Right atrium auricular region (tissue), 2 donors: ENCODE data around the gene INPP5D. TPM values are rescaled to one million over a fixed set of nuclear protein-coding genes. Genes with fewer than 3 reads are reported as not detected.

Experiments
- DNase-seq: peaks from one replicate; pipeline ENCODE4 v3.0.0-alpha.2; 2019; ENCODE audit warnings: low spot score
- H3K27ac ChIP-seq, 2 donors: fragments of 200-600 bp; sonication (generic); 1 replicate in 1 of 2; 2 replicates in 1 of 2; pipeline ENCODE4 v1.5.1; 2016 to 2019
- H3K27me3 ChIP-seq, 2 donors: fragments of 200-600 bp; sonication (generic); one replicate each; pipeline versions ENCODE4 v1.5.1 to v1.6.0; 2017 to 2019
- H3K36me3 ChIP-seq: fragments of 200-600 bp; sonication (generic); one replicate; pipeline ENCODE4 v1.5.1; 2016
- H3K4me1 ChIP-seq, 2 donors: fragments of 200-600 bp; sonication (generic); one replicate each; pipeline versions ENCODE4 v1.5.1 to v1.6.0; 2017 to 2019
- H3K4me3 ChIP-seq, 2 donors: fragments of 200-600 bp; sonication (generic); 1 replicate in 1 of 2; 2 replicates in 1 of 2; pipeline ENCODE4 v1.5.1; 2017 to 2019; ENCODE audit warnings: mild to moderate bottlenecking in 1 of 2, moderate library complexity in 1 of 2
- H3K9me3 ChIP-seq, 2 donors: fragments of 200-600 bp; sonication (generic); one replicate each; pipeline ENCODE4 v1.5.1; 2019
- total RNA-seq, 2 donors: library from RNA; depleted of rRNA; stranded (reverse); fragments of >200 nt; gene quantifications; one replicate each; pipeline ENCODE4 v1.1.0, GENCODE V29; 2016
- TF ChIP-seq, protein P1 (sequence below), 2 donors: fragments of 200-600 bp; sonication (generic); IDR thresholded peaks; one replicate each; pipeline ENCODE4 v1.5.1; 2019; ENCODE audit warnings: antibody characterized with exemption in 2 of 2

INPP5D gene
- total RNA-seq, 2 donors from 2014 or later, result 2.9 to 7.0 TPM

GRCh38 chr2:233234996-233235395 lies 174.9 kb downstream of the INPP5D start:
- H3K27ac ChIP-seq, result no peak overlapping the region
- TF ChIP-seq, protein P1, sequence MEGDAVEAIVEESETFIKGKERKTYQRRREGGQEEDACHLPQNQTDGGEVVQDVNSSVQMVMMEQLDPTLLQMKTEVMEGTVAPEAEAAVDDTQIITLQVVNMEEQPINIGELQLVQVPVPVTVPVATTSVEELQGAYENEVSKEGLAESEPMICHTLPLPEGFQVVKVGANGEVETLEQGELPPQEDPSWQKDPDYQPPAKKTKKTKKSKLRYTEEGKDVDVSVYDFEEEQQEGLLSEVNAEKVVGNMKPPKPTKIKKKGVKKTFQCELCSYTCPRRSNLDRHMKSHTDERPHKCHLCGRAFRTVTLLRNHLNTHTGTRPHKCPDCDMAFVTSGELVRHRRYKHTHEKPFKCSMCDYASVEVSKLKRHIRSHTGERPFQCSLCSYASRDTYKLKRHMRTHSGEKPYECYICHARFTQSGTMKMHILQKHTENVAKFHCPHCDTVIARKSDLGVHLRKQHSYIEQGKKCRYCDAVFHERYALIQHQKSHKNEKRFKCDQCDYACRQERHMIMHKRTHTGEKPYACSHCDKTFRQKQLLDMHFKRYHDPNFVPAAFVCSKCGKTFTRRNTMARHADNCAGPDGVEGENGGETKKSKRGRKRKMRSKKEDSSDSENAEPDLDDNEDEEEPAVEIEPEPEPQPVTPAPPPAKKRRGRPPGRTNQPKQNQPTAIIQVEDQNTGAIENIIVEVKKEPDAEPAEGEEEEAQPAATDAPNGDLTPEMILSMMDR (IDR thresholded peaks at IDR 0.05), result no peak
- H3K4me3 ChIP-seq, result no peak overlapping the region
- no peaks in the 10 kb centered on the region for H3K36me3 ChIP-seq
- no peaks in the 10 kb centered on the region for H3K4me1 ChIP-seq
- no peak for DNase-seq
- no peaks in the 10 kb centered on the region for H3K27me3 ChIP-seq
- no peaks in the 10 kb centered on the region for H3K9me3 ChIP-seq

GRCh38 chr2:233235977-233236376 lies 175.8 kb downstream of the INPP5D start:
- no peak overlapping the region for H3K4me3 ChIP-seq
- no peaks in the 10 kb centered on the region for H3K27me3 ChIP-seq
- H3K27ac ChIP-seq, result no peak overlapping the region
- H3K9me3 ChIP-seq, result no peaks in the 10 kb centered on the region
- no peaks in the 10 kb centered on the region for H3K4me1 ChIP-seq
- no peaks in the 10 kb centered on the region for H3K36me3 ChIP-seq
- TF ChIP-seq, protein P1 (IDR thresholded peaks at IDR 0.05), result no peak
- no peak for DNase-seq

DNA sequence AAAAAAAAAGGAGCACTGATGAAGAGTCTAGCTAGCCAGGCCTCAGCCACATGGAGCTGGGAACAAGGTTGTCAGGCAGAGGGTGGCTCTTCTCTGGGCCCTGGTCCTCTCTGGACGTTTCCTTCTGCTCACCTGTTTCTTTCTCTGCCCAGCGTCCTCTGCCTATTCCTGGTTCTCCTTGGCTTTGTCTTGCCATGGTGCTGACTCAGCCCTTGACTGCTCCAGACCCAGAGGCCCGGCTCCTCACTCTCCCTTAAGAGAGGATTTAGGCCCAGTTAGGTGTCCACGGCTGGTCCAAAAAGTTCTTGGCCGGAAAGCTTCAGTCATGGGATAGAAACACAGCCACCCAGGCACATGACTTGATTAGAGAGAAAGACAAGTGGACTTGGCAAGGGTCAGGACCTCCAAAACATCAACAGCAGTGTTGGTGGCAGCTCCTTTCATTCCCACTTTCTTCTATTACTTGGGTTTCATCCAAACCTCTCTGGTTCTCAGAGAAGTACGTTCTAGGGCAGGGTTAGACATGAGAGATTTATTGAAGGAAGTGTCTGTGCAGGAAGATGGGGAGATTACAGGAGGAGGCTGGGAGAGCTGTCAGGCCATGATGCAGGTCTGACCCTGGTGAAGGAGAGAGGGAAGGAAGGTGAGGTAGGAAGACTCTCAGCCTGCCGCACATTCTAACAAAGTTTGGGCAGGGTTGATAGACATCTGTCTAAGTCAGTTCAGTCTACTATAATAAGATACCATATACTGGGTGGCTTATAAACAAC lies 176.9 kb downstream of the INPP5D start:
- Histone ChIP-seq H3K9me3 (no peaks in the 10 kb centered on the region), H3K4me1 (no peaks in the 10 kb centered on the region), H3K4me3 (no peak overlapping the region), H3K27ac (no peak overlapping the region), H3K36me3 (no peaks in the 10 kb centered on the region), H3K27me3 (no peaks in the 10 kb centered on the region)
- TF ChIP-seq, protein P1 (IDR thresholded peaks at IDR 0.05), result no peak
- DNase-seq, result no peak

GRCh38 chr2:233240897-233241296 lies 180.8 kb downstream of the INPP5D start:
- Histone ChIP-seq H3K4me1 (no peaks in the 10 kb centered on the region), H3K27ac (no peak overlapping the region), H3K27me3 (no peaks in the 10 kb centered on the region), H3K36me3 (no peaks in the 10 kb centered on the region), H3K9me3 (no peaks in the 10 kb centered on the region), H3K4me3 (no peak overlapping the region)
- TF ChIP-seq, protein P1 (IDR thresholded peaks at IDR 0.05), result no peak
- no peak for DNase-seq

DNA sequence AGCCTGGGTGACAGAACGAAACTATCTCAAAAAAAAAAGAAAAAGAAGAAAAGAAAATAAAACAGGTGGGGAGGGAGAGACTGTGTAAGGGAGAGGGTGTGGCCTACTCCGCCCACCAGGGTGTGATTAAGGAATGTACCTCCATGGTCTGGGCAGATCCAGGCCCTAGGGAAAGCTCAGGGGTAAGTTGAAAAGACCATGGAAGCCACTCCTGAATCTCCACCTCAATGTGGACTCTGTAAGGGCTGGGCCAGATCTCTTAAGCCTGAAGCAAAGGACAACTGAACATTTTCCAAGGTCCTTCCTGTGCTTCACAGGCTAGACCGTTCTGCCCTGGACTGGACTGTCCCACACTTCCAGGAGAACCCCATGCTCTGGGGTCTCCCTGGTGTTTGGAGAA lies 181.7 kb downstream of the INPP5D start:
- Histone ChIP-seq H3K4me3 (no peak overlapping the region), H3K27me3 (no peaks in the 10 kb centered on the region), H3K4me1 (no peaks in the 10 kb centered on the region), H3K27ac (no peak overlapping the region), H3K36me3 (no peaks in the 10 kb centered on the region), H3K9me3 (no peaks in the 10 kb centered on the region)
- TF ChIP-seq, protein P1 (IDR thresholded peaks at IDR 0.05), result no peak
- DNase-seq, result no peak
